ENCODE results near the gene THAP11.

DNA sequence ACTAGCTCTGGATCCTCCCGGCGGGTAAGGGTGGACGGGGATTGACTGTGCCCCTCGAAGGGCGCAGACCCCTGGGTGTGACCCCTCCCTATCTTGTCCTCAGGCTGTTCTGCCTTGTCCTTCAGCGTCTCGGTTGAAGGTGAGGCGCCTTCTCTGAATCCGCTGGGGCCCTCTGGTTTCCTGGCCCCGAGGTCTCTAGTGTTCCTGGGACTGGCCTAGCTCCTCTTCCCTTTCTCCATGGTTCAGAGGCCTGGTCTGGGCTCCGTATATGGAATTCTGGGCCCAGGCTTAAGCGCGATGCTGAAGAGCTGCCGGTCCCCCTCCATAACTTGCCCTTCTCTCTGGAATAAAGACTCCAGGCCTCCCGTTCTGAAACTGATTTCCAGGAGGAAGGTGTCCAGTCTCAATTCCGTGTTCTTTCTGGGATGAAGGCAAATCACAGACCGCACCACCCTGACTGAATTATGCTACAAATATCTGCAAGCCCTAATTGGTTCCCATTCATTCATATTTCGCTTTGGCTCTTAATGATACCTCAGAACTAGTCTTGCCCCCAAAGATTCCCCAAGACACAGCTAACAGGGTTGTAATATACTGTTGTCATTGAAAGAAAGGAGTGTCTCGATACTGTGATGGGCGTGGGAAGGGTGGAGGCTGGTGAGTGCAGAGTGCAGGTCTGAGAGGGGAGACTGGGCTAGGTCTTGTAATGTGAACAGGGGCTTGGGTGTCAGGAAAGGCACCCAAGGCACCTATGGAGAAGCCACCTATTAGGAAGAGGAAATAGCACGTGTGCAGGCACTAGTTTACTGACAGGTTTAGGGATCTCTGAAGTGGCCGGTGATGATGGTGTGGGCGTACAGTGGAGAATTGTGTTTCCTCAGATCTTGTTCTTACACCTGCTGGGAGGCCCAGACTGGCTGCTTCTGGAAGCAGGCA lies 31.6 kb downstream of the THAP11 start:
- TF ChIP-seq TAF1 (IDR thresholded peaks at IDR 0.05; ENCODE audit: low read depth) = no peak
- TF ChIP-seq CEBPB (IDR thresholded peaks at IDR 0.05) = no peak
- TF ChIP-seq YY1 (IDR thresholded peaks at IDR 0.05; ENCODE audit: low read depth) = no peak
